ENCODE results near the gene NUMB. TPM values are rescaled to one million over a fixed set of nuclear protein-coding genes. Genes with fewer than 3 reads are reported as not detected.

NUMB gene
- total RNA-seq, 1 experiment from 2014 or later, result 22.2 TPM

- Histone ChIP-seq H2AFZ (ENCODE audit: low read length) (no peak overlapping the region), H3K4me2 (ENCODE audit: low read length) (no peak overlapping the region), H3K27me3 (ENCODE audit: low read length) (no peaks in the 10 kb centered on the region), H3K4me1 (ENCODE audit: insufficient read depth, low read length) (peaks cover 29% of the 10 kb centered on the region), H3K4me3 (ENCODE audit: low read length) (no peak overlapping the region), H3K9ac (ENCODE audit: low read length) (no peak overlapping the region), H3K36me3 (ENCODE audit: low read depth, low read length) (no peaks in the 10 kb centered on the region), H3K9me2 (replicated peaks; ENCODE audit: low read length) (no peaks in the 10 kb centered on the region), H4K20me1 (ENCODE audit: low read length) (no peaks in the 10 kb centered on the region), H3K79me2 (ENCODE audit: low read length) (no peaks in the 10 kb centered on the region), H3F3A (ENCODE audit: low read length, unreplicated experiment) (no peaks in the 10 kb centered on the region), H3K9me3 (ENCODE audit: low read length) (no peaks in the 10 kb centered on the region), H3K27ac (ENCODE audit: low read length) (no peak overlapping the region)
- no TSS peak for BruUV-seq (replicated peaks)
- no peak for ATAC-seq
- TF ChIP-seq EZH2phosphoT487 (IDR thresholded peaks at IDR 0.05; ENCODE audit: borderline replicate concordance, low read length), result no peak
- no peak for TF ChIP-seq EZH2 (IDR thresholded peaks at IDR 0.05; ENCODE audit: low read length, unreplicated experiment)
- TF ChIP-seq CTCF (conservative IDR thresholded peaks at IDR 0.05; ENCODE audit: low read depth, low read length), result no peak
- ChIA-PET POLR2A (ENCODE audit: unreplicated experiment) (no interaction called here), CTCF (no interaction called here)
- no peak for DNase-seq
- intact Hi-C loops (cut with micrococcal nuclease), result no loop called here
Observed at GRCh38 chr14:73467377-73467776, 9.0 kb upstream of the NUMB start.

GRCh38 chr14:73466861-73467260, 8.5 kb upstream of the NUMB start:
- H3K27ac ChIP-seq (ENCODE audit: low read length), result no peak overlapping the region

More at GRCh38 chr14:73466861-73467260, 8.5 kb upstream of the NUMB start:
- DNase-seq, result no peak
- Histone ChIP-seq H3K36me3 (ENCODE audit: low read depth, low read length) (no peaks in the 10 kb centered on the region), H3K79me2 (ENCODE audit: low read length) (no peaks in the 10 kb centered on the region), H3F3A (ENCODE audit: low read length, unreplicated experiment) (no peaks in the 10 kb centered on the region), H3K4me1 (ENCODE audit: insufficient read depth, low read length) (peaks cover 29% of the 10 kb centered on the region), H3K4me3 (ENCODE audit: low read length) (no peak overlapping the region), H3K9me2 (replicated peaks; ENCODE audit: low read length) (no peaks in the 10 kb centered on the region), H3K27me3 (ENCODE audit: low read length) (no peaks in the 10 kb centered on the region), H4K20me1 (ENCODE audit: low read length) (no peaks in the 10 kb centered on the region), H3K9me3 (ENCODE audit: low read length) (no peaks in the 10 kb centered on the region), H2AFZ (ENCODE audit: low read length) (no peak overlapping the region), H3K4me2 (ENCODE audit: low read length) (no peak overlapping the region), H3K9ac (ENCODE audit: low read length) (no peak overlapping the region)
- TF ChIP-seq EZH2 (IDR thresholded peaks at IDR 0.05; ENCODE audit: low read length, unreplicated experiment) (no peak), EZH2phosphoT487 (IDR thresholded peaks at IDR 0.05; ENCODE audit: borderline replicate concordance, low read length) (no peak), CTCF (conservative IDR thresholded peaks at IDR 0.05; ENCODE audit: low read depth, low read length) (no peak)
- ChIA-PET POLR2A (ENCODE audit: unreplicated experiment) (no interaction called here), CTCF (no interaction called here)
- ATAC-seq, result no peak
- no TSS peak for BruUV-seq (replicated peaks)
- intact Hi-C loops (cut with micrococcal nuclease), result no loop called here
